Smooth muscle cell (in vitro differentiated cells): ENCODE data around the gene NPS. TPM values are rescaled to one million over a fixed set of nuclear protein-coding genes. Genes with fewer than 3 reads are reported as not detected.

Experiments used
- DNase-seq: peaks from one replicate; lab custom pipeline; 2025; ENCODE audit not compliant: unreplicated experiment; lab: John Stamatoyannopoulos, UW
- H2AFZ ChIP-seq: fragments of 200-600 bp; sonication (generic); 2 replicates; pipeline ENCODE4 v1.6.0; 2016; ENCODE audit warnings: antibody characterized with exemption, low read depth, mild to moderate bottlenecking
- H3F3A ChIP-seq: fragments of 200-600 bp; sonication (generic); 2 replicates; pipeline ENCODE4 v1.6.0; 2017; ENCODE audit warnings: antibody characterized with exemption, low read depth
- H3K27ac ChIP-seq: fragments of 200-600 bp; sonication (generic); 2 replicates; pipeline ENCODE4 v1.5.1; 2016; ENCODE audit warnings: low read depth, mild to moderate bottlenecking
- H3K27me3 ChIP-seq: fragments of 200-600 bp; sonication (generic); 2 replicates; pipeline ENCODE4 v1.6.1; 2016; ENCODE audit warnings: low read depth, mild to moderate bottlenecking
- H3K36me3 ChIP-seq: fragments of 200-600 bp; sonication (generic); 2 replicates; pipeline ENCODE4 v1.5.1; 2016; ENCODE audit warnings: low read depth
- H3K4me1 ChIP-seq: fragments of 200-600 bp; sonication (generic); 2 replicates; pipeline ENCODE4 v1.5.1; 2016; ENCODE audit warnings: low read depth
- H3K4me2 ChIP-seq: fragments of 200-600 bp; sonication (generic); 2 replicates; pipeline ENCODE4 v1.6.0; 2016; ENCODE audit warnings: mild to moderate bottlenecking
- H3K4me3 ChIP-seq: fragments of 200-600 bp; sonication (generic); 2 replicates; pipeline ENCODE4 v1.5.1; 2016; ENCODE audit warnings: mild to moderate bottlenecking
- H3K79me2 ChIP-seq: fragments of 200-600 bp; sonication (generic); 2 replicates; pipeline ENCODE4 v1.6.0; 2016; ENCODE audit warnings: low read depth, mild to moderate bottlenecking
- H3K9ac ChIP-seq: fragments of 200-600 bp; sonication (generic); 2 replicates; pipeline ENCODE4 v1.6.0; 2016; ENCODE audit warnings: low read depth
- H3K9me3 ChIP-seq: fragments of 200-600 bp; sonication (generic); replicated peaks from 2 replicates; pipeline ENCODE4 v1.5.1; 2016; ENCODE audit warnings: low read depth
- H4K20me1 ChIP-seq: fragments of 200-600 bp; sonication (generic); 2 replicates; pipeline ENCODE4 v1.6.0; 2016; ENCODE audit warnings: low read depth
- WGBS: methylation state at CpG from one replicate; pipeline ENCODE4 v1.1.7; 2016; ENCODE audit warnings: low lambda C conversion rate; 5-methylcytosine and 5-hydroxymethylcytosine counted together
- polyA plus RNA-seq: library from polyadenylated mRNA; unstranded; fragments of >200 nt; fragmentation: Nextera tagmentation; extraction: Ambion mirVana; gene quantifications from 2 replicates; pipeline ENCODE4 v1.2.1, GENCODE V29; 2016
- total RNA-seq: library from RNA; depleted of rRNA; stranded (reverse); fragments of >200 nt; gene quantifications from 2 replicates; pipeline ENCODE4 v1.2.3, GENCODE V29; 2014
- TF ChIP-seq, protein P1 (sequence below): fragments of 200-600 bp; sonication (generic); IDR thresholded peaks from 2 replicates; pipeline ENCODE4 v1.5.1; 2017; ENCODE audit warnings: borderline replicate concordance, mild to moderate bottlenecking, antibody characterized with exemption; ENCODE audit not compliant: insufficient read depth, poor library complexity, severe bottlenecking

The NPS gene
- total and polyA plus RNA-seq, 2 experiments from 2014 or later: not detected

DNA sequence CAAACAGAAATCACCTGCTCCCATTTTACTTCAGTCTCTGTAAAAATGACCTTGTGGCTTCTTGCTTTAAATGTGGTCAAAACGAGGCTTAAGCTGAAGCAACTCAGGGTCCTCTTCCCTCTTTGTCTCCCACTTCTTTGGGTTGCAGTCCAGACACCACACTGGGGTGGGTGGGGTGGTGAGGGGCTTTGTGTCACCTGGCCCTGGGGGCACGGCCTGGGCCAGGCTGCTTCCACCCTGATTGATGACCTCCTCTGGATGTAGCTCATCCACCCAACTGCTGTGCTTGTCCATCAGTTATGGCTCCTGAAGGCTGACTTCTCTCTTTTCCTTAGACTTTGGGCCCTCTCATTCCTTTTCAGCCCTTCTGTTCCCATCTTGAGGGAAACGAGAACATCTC lies 26.8 kb upstream of the NPS start:
- Histone ChIP-seq H3K4me2 (no peak overlapping the region), H3K79me2 (no peaks in the 10 kb centered on the region), H3K4me3 (no peak overlapping the region), H3K36me3 (no peaks in the 10 kb centered on the region), H3K27me3 (no peaks in the 10 kb centered on the region), H2AFZ (no peak overlapping the region), H3F3A (no peaks in the 10 kb centered on the region), H3K9me3 (no peaks in the 10 kb centered on the region), H3K27ac (no peak overlapping the region), H3K4me1 (no peaks in the 10 kb centered on the region), H4K20me1 (no peaks in the 10 kb centered on the region), H3K9ac (no peak overlapping the region)
- TF ChIP-seq, protein P1, sequence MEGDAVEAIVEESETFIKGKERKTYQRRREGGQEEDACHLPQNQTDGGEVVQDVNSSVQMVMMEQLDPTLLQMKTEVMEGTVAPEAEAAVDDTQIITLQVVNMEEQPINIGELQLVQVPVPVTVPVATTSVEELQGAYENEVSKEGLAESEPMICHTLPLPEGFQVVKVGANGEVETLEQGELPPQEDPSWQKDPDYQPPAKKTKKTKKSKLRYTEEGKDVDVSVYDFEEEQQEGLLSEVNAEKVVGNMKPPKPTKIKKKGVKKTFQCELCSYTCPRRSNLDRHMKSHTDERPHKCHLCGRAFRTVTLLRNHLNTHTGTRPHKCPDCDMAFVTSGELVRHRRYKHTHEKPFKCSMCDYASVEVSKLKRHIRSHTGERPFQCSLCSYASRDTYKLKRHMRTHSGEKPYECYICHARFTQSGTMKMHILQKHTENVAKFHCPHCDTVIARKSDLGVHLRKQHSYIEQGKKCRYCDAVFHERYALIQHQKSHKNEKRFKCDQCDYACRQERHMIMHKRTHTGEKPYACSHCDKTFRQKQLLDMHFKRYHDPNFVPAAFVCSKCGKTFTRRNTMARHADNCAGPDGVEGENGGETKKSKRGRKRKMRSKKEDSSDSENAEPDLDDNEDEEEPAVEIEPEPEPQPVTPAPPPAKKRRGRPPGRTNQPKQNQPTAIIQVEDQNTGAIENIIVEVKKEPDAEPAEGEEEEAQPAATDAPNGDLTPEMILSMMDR: no peak
- no peak for DNase-seq
- 70% methylated on average over 3 of the region's 3 CpGs for WGBS

DNA sequence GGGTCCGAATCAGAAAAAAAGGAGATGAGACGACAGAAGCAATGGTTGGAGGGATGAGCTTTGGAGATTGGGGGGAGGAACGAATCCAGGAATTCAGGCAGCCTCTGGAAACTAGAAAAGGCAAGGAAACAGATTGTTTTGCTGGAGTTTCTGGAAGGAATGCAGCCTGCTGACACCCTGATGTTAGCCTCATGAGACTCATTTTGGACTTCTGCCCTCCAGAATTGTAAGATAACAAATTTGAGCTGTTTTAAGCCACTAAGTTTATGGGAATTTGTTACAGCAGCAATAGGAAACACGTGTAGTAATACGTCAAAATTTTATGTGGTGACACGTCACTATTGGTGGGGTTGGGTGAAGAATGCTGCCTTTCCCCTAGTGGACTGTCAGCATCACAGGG lies 25.6 kb upstream of the NPS start:
- H2AFZ ChIP-seq: no peak overlapping the region
- H3K9me3 ChIP-seq: no peaks in the 10 kb centered on the region
- DNase-seq: no peak
- H3K79me2 ChIP-seq: no peaks in the 10 kb centered on the region
- 80% methylated on average over 6 of the region's 6 CpGs for WGBS
- H3K4me3 ChIP-seq: no peak overlapping the region
- no peak overlapping the region for H3K9ac ChIP-seq
- H4K20me1 ChIP-seq: no peaks in the 10 kb centered on the region
- no peak overlapping the region for H3K27ac ChIP-seq
- TF ChIP-seq, protein P1: no peak
- no peak overlapping the region for H3K4me2 ChIP-seq
- no peaks in the 10 kb centered on the region for H3K4me1 ChIP-seq
- no peaks in the 10 kb centered on the region for H3K27me3 ChIP-seq
- H3F3A ChIP-seq: no peaks in the 10 kb centered on the region
- no peaks in the 10 kb centered on the region for H3K36me3 ChIP-seq

DNA sequence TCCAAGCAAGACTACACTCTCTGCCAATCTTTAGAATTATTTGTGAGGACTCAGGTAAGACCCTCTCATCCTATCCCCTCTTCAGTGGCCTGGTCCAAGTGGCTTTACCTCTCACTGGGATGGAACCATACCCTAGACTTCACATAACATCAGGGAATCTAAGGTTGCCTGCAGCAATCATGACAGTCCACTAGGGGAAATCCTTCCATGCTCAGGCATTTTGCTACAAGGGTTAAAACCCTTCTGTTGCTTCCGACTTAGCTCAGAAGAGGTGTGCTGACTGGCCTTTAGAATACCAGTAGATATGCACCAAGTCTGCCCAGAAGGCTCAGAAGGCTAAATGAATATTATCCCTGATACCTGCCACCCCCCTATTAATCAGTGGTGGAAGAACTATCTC lies 24.9 kb upstream of the NPS start:
- WGBS: 57% methylated on average over 1 of the region's 1 CpG
- no peaks in the 10 kb centered on the region for H3K36me3 ChIP-seq
- no peak overlapping the region for H3K27ac ChIP-seq
- H2AFZ ChIP-seq: no peak overlapping the region
- H3K9me3 ChIP-seq: no peaks in the 10 kb centered on the region
- H4K20me1 ChIP-seq: no peaks in the 10 kb centered on the region
- H3K4me2 ChIP-seq: no peak overlapping the region
- no peaks in the 10 kb centered on the region for H3K4me1 ChIP-seq
- H3K27me3 ChIP-seq: no peaks in the 10 kb centered on the region
- no peaks in the 10 kb centered on the region for H3F3A ChIP-seq
- H3K79me2 ChIP-seq: no peaks in the 10 kb centered on the region
- DNase-seq: no peak
- H3K4me3 ChIP-seq: no peak overlapping the region
- TF ChIP-seq, protein P1: no peak
- no peak overlapping the region for H3K9ac ChIP-seq

DNA sequence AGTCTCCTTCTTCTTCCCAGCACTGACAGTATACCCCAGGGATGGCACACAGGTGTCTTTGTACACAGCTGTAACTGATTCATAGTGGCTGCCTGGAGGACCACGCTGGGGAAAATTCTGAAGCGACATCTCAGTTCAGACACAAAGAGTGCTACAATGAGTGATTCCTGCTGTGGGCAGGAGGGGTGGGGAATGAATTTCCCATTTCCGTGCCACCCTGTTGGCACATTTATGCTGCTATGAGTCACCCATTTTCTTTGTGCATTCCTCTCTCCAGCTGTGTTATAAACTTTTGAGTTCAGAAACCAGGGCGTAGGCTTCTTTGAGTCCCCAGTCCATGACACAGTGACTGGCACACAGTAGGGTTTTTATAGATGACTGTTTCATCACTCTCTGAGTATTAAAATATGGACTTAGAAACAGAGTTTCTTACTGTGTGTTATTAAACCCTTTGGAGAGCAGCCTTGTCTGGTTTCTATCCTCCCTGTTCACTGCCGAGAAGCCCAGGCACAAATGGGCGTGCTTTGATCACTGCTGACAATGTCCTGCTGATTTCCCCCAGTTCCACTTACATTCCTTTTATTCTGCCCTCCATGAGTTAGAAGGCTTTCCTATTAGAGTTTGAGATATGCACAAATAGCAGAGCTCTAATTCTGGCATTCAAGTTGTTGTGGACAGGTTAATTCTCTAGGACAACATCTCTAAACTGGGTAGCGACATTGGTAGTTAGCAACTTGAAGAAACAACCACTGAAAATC lies 24.0 kb upstream of the NPS start:
- H3F3A ChIP-seq: no peaks in the 10 kb centered on the region
- TF ChIP-seq, protein P1: no peak
- H3K4me2 ChIP-seq: no peak overlapping the region
- no peak overlapping the region for H2AFZ ChIP-seq
- H3K9ac ChIP-seq: no peak overlapping the region
- H4K20me1 ChIP-seq: no peaks in the 10 kb centered on the region
- H3K36me3 ChIP-seq: no peaks in the 10 kb centered on the region
- no peak for DNase-seq
- H3K9me3 ChIP-seq: no peaks in the 10 kb centered on the region
- H3K27me3 ChIP-seq: no peaks in the 10 kb centered on the region
- no peaks in the 10 kb centered on the region for H3K79me2 ChIP-seq
- 82% methylated on average over 7 of the region's 7 CpGs for WGBS
- H3K27ac ChIP-seq: no peak overlapping the region
- no peak overlapping the region for H3K4me3 ChIP-seq
- H3K4me1 ChIP-seq: no peaks in the 10 kb centered on the region
